Hippocampal formation (tissue), 2 donors: ENCODE results near the gene GPR158.

Source experiments
- DNase-seq, 2 donors: peaks; one replicate each; lab custom pipeline; 2025; lab: John Stamatoyannopoulos, UW

Gene GPR158

GRCh38 chr10:25504306-25504705, 329.5 kb downstream of the GPR158 start:
- DNase-seq, result no peak

- no peak for DNase-seq
Observed at GRCh38 chr10:25504838-25505237, 330.0 kb downstream of the GPR158 start.

GRCh38 chr10:25505466-25505865, 330.7 kb downstream of the GPR158 start:
- DNase-seq, result no peak

- DNase-seq, result no peak
Observed at GRCh38 chr10:25506821-25507335, 332.1 kb downstream of the GPR158 start.

DNA sequence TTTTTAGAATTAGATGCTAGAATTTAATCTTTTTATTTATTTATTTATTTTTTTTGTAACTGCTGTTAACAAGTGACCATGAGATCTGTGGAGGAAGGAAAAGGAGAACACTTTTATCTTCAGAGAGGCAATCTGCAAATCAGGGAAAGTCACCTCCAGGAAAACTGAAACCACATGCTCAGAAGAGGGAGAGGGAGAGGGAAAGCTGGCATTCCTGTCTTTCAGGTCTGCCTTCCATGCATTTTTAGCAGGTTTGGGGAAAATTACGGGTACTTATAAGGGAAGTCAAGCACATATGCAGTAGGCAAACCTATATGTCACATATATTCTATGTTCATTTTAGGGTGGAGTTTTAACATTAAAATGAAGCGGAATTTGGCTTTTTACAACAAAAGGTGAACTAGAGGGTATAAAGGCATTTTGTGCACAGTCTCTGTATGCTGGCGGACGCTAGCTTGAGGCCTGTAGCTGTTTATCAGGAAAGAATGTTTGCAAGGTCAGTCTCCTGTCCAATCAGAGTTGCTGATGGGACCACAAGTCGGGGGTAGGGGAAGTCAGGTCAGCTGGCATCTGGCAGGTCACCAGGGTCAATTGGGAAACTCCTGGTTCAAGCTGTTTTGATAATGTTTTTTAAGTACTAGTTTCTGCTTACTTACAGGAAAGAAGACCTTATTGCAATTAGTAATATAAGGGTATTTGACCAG, 333.5 kb downstream of the GPR158 start:
- no peak for DNase-seq

GRCh38 chr10:25509151-25509550, 334.4 kb downstream of the GPR158 start:
- DNase-seq, result no peak

GRCh38 chr10:25522294-25522693, 347.5 kb downstream of the GPR158 start:
- DNase-seq, result no peak

DNA sequence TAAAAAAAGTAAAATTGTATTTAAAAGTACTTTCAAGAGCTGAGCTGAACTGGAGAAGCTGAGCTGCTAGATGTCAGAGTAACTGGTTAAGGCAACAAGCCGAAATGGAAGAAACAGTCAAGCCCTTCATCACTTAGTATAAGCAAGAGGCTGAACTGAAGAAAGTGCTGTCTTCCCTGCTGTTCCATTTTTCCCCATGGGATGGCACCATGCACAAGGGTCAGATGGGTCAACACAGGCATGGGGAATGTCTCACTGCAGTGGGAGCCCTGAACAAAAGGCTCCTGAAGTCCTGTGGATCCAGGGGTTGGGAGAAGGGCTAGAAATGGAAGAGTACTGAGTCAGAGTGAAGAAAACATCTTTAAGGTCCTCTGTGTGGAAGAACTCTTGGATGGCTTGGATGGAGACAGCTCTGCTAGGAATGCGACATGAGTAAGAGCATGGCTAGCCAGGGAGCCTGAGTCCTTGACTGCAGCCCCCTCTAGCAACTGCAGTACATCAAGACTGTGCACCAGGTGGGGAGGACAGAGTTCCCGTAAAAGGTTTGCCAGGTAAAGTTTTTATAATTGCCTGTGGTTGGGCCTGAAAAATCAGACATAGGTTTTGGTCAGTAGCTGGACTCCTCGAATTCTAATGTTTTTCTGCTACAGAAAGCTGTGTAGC, 348.3 kb downstream of the GPR158 start:
- DNase-seq, result no peak

GRCh38 chr10:25530306-25530705, 355.5 kb downstream of the GPR158 start:
- DNase-seq, result no peak

- DNase-seq, result no peak
Observed at GRCh38 chr10:25531457-25532061, 356.8 kb downstream of the GPR158 start.

DNA sequence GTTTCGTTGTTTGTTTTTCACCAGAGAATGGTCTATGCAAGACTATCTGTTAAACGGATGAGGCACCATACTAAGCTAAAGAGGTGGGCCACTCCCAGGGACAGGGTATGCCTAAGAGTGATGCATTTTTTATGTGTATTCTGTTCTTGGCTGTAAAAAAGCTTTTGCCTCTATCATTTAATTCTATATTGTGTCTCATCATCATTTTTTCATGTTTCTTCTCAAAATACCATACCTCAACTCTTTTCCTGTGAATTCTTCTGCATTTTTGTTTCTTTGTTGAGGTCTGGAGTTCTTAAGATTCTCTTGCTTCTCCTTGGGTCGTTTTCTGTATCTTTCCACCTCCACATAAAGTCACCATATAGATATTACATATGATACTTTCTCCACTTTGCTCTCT, 357.4 kb downstream of the GPR158 start:
- DNase-seq, result no peak

DNA sequence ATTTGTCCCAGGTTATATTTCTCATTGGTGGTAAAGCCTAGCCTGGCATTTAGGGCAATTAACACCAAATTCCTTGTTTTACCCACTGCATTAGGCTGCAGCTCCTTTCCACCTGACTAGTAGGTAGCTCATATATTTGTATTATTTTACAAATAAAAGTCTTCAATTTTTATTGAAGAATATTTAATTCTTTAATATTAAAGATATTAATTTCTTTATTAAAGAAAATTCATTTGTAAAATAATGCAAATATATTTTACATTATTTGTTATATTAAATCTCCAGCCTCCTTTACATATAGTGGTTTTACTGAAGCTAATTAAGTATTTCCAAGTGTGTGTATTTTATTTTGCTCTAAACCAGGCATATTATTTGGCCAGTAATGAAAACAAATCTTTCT, 361.2 kb downstream of the GPR158 start:
- no peak for DNase-seq

DNA sequence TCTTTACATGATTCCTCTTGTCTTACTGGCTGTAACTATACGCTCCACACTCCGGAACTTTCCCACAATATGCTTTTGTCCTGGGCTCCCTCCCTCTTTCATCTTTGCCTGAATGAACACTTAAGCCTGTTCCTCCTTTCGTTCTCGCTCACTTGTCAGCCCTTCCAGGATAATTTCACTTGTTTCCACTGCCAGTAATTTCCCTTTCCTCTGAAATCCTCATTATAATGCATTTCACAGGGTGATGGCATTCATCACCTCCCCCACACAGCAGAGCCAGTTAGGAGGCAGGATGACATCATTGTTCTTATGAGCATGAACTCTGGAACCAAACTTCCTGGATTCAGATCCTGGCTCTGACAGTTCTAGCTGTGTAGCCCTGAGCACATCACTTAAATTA, 372.6 kb downstream of the GPR158 start:
- DNase-seq, result no peak

- no peak for DNase-seq
Observed at GRCh38 chr10:25552283-25552919, 377.6 kb downstream of the GPR158 start.

- DNase-seq, result no peak
Observed at GRCh38 chr10:25555865-25556264, 381.1 kb downstream of the GPR158 start.

DNA sequence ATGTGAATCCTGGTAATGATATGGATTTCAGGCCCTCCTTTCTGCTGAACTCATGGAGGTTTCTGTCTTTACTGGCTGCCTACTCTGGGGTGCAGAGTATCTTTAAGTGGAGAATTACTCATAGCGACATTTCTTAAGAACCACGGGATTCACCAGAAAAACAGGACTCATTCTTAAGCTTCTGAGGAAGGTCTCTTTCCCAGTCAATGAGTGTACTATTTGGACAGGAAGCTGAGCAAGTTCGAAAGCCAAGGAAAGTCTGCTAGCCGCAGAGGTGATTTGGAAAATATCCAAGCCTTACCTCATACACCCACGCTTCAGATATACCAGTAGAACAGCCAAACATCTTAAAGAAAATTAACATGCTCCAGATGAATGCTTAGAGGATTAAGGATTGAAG, 381.7 kb downstream of the GPR158 start:
- no peak for DNase-seq

GRCh38 chr10:25557136-25557535, 382.3 kb downstream of the GPR158 start:
- DNase-seq, result no peak

GRCh38 chr10:25561758-25562157, 387.0 kb downstream of the GPR158 start:
- DNase-seq, result no peak

GRCh38 chr10:25562547-25562946, 387.7 kb downstream of the GPR158 start:
- DNase-seq, result no peak

GRCh38 chr10:25564351-25564750, 389.6 kb downstream of the GPR158 start:
- no peak for DNase-seq

DNA sequence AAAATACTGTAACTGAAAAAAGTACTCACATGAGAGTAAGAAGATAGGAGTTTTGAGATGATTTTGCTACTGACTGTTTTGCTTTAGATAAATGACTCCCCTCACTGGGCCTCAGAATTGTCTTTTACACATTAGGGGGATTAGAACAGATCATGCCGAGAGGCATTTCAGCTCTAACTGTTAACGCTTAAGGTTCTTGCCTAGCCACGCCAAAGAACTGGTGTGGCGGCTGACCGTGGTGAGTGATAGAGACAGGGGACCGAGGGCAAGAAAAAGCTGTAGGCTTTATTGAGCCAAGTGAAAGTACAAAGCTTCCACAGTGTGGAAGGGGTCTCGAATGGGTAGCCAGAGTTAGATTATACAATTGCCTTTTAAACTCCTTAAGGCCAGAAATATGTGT, 390.8 kb downstream of the GPR158 start:
- DNase-seq, result no peak

DNA sequence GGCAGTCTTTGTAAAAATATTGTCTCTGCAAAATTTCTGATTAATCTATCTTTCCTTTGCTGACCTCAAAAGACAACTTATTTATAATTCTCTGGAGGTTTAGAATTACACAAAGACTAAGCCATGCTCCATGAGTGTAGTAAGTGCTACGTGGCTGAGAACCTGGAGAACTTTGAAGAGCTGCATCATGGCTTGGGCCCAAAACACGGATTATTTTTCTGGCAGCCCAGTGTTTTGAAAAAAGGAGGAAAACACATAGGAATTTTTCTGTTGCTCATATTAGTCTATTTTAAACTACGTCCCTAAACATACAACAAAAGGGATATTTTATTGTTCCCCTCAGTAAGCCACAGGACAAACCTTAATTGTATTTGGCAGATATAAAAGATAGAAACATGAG, 398.5 kb downstream of the GPR158 start:
- DNase-seq, result no peak

DNA sequence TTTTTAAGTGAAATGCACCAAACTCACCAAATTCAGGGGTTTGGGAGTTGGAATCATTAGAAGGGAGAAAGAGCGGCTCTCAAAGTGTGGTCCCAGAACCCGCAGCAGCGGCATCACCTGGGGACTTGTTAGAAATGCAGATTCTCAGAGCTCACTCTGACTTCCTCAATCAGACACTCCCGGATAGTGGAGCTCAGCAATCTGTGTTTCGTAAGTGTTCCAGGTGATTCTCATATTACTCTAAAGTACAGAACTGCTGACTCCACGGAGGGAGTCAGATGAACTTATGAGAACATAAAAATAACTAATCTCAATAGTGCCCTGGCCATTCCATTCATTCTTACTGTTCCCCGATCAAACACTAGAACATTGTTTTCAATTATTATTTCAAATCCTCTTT, 400.5 kb downstream of the GPR158 start:
- DNase-seq, result no peak
